NK-92 treated with Interleukin-12 subunit alpha and Interleukin-12 subunit beta, amount 100 ng/mL, for 24 hours (cell line): ENCODE measurements around the gene APAF1.
A peak's percentile ranks its signal among the peaks of the same experiment; 100 is the strongest.

ENCODE experiments used
- DNase-seq: peaks from one replicate; lab custom pipeline; 2025; lab: John Stamatoyannopoulos, UW

Gene APAF1

GRCh38 chr12:98671459-98671858 lies 26.4 kb downstream of the APAF1 start:
- no peak for DNase-seq

- DNase-seq: no peak
Observed at GRCh38 chr12:98674841-98675240, 29.8 kb downstream of the APAF1 start.

GRCh38 chr12:98678236-98678945 lies 33.3 kb downstream of the APAF1 start:
- DNase-seq: no peak

GRCh38 chr12:98678946-98679610 lies 34.0 kb downstream of the APAF1 start:
- DNase-seq: no peak

GRCh38 chr12:98679611-98680005 lies 34.5 kb downstream of the APAF1 start:
- DNase-seq: no peak

- no peak for DNase-seq
Observed at GRCh38 chr12:98684199-98684598, 39.1 kb downstream of the APAF1 start.

GRCh38 chr12:98686603-98687002 lies 41.5 kb downstream of the APAF1 start:
- DNase-seq: no peak

- DNase-seq: no peak
Observed at GRCh38 chr12:98691351-98691750, 46.3 kb downstream of the APAF1 start.

- DNase-seq: no peak
Observed at GRCh38 chr12:98696036-98696646, 51.1 kb downstream of the APAF1 start.

- no peak for DNase-seq
Observed at GRCh38 chr12:98697209-98697608, 52.1 kb downstream of the APAF1 start.

GRCh38 chr12:98698603-98699463 lies 53.7 kb downstream of the APAF1 start:
- peak; percentile 0 for DNase-seq

GRCh38 chr12:98699586-98699985 lies 54.5 kb downstream of the APAF1 start:
- no peak for DNase-seq

- no peak for DNase-seq
Observed at GRCh38 chr12:98701166-98701565, 56.1 kb downstream of the APAF1 start.

- no peak for DNase-seq
Observed at GRCh38 chr12:98709022-98709421, 63.9 kb downstream of the APAF1 start.

GRCh38 chr12:98714426-98714825 lies 69.3 kb downstream of the APAF1 start:
- no peak for DNase-seq

- no peak for DNase-seq
Observed at GRCh38 chr12:98719515-98720504, 74.7 kb downstream of the APAF1 start.

- DNase-seq: no peak
Observed at GRCh38 chr12:98721204-98721702, 76.2 kb downstream of the APAF1 start.

- DNase-seq: no peak
Observed at GRCh38 chr12:98724384-98725155, 79.5 kb downstream of the APAF1 start.

GRCh38 chr12:98725476-98726247 lies 80.6 kb downstream of the APAF1 start:
- no peak for DNase-seq
